SK-N-SH (cell line): ENCODE results near the gene UGT1A4.

ENCODE experiments used
- CHD2 ChIP-seq: fragments of 150-350 bp; IDR thresholded peaks from 2 replicates; pipeline ENCODE4 v1.6.1; 2018; ENCODE audit warnings: low read length; ENCODE audit not compliant: partially characterized antibody
- CTCF ChIP-seq: fragments of 200-600 bp; sonication (generic); IDR thresholded peaks from 2 replicates; pipeline ENCODE4 v1.6.1; 2017; ENCODE audit warnings: antibody characterized with exemption, mild to moderate bottlenecking, moderate library complexity
- EP300 ChIP-seq, 2 experiments: IDR thresholded peaks; 2 replicates each; pipeline versions ENCODE4 v1.4.0 to v1.6.1; 2012; ENCODE audit warnings: borderline replicate concordance in 1 of 2, low read depth in 1 of 2, low read length in 1 of 2
- EZH2phosphoT487 ChIP-seq: fragments of 200-600 bp; sonication (generic); IDR thresholded peaks from 2 replicates; pipeline ENCODE4 v1.6.1; 2017; ENCODE audit warnings: low read depth, mixed run types, mild to moderate bottlenecking, antibody characterized with exemption, moderate library complexity, borderline replicate concordance
- GABPA ChIP-seq: IDR thresholded peaks from 2 replicates; pipeline ENCODE4 v1.4.0; 2012; ENCODE audit warnings: low read depth, mild to moderate bottlenecking
- JUND ChIP-seq: IDR thresholded peaks from 2 replicates; pipeline ENCODE4 v1.4.0; 2012
- MEF2A ChIP-seq: IDR thresholded peaks from 2 replicates; pipeline ENCODE4 v1.4.0; 2012; ENCODE audit warnings: low read depth, borderline replicate concordance
- POLR2AphosphoS5 ChIP-seq: IDR thresholded peaks from 2 replicates; pipeline ENCODE4 v1.6.1; 2012; ENCODE audit warnings: low read depth, low read length
- RAD21 ChIP-seq: IDR thresholded peaks from 2 replicates; pipeline ENCODE4 v1.6.1; 2012; ENCODE audit warnings: mild to moderate bottlenecking, low read length
- REST ChIP-seq: IDR thresholded peaks from 2 replicates; pipeline ENCODE4 v1.6.1; 2012; ENCODE audit warnings: mild to moderate bottlenecking, low read depth, low read length, moderate library complexity
- SIN3A ChIP-seq: IDR thresholded peaks from 2 replicates; pipeline ENCODE4 v1.6.1; 2012; ENCODE audit warnings: low read depth, mild to moderate bottlenecking, low read length, moderate library complexity, borderline replicate concordance
- SMC3 ChIP-seq: IDR thresholded peaks from 2 replicates; pipeline ENCODE4 v1.6.1; 2012; ENCODE audit warnings: low read depth, low read length, improper control_type of control experiment
- TAF1 ChIP-seq: IDR thresholded peaks from 2 replicates; pipeline ENCODE4 v1.6.1; 2012; ENCODE audit warnings: low read depth, mild to moderate bottlenecking, low read length, moderate library complexity, borderline replicate concordance
- USF2 ChIP-seq: fragments of 150-350 bp; IDR thresholded peaks from 2 replicates; pipeline ENCODE4 v1.6.1; 2017; ENCODE audit warnings: antibody characterized with exemption, low read length, low read depth, borderline replicate concordance

- TF ChIP-seq CTCF (no peak), EZH2phosphoT487 (no peak), GABPA (no peak), SMC3 (no peak), SIN3A (no peak), POLR2AphosphoS5 (no peak), REST (no peak), JUND (no peak), RAD21 (no peak), TAF1 (no peak), CHD2 (no peak), EP300 (IDR thresholded peaks at IDR 0.05; ENCODE audit: borderline replicate concordance in 1 of 2, low read depth in 1 of 2, low read length in 1 of 2) (no peak), USF2 (no peak), MEF2A (no peak)
These were observed 28.1 kb downstream of the UGT1A4 start for GRCh38 chr2:233746475-233747282.
